Muscle of arm (tissue), 12 donors: ENCODE results near the gene BIN1. TPM values are rescaled to one million over a fixed set of nuclear protein-coding genes. Genes with fewer than 3 reads are reported as not detected.
"Not testable (repeated sequence)": the region's sequence is repeated elsewhere in the genome, so short reads cannot be mapped to it uniquely, and the experiment has no call there.

Source experiments
- DNase-seq: peaks from one replicate; pipeline ENCODE4 v3.0.0-alpha.2; 2013
- polyA plus RNA-seq, 12 donors: library from polyadenylated mRNA; unstranded; fragments of 120-200 nt; gene quantifications; one replicate each; pipeline ENCODE4 v1.2.1, GENCODE V29; 2013; ENCODE audit not compliant: insufficient read length in 12 of 12

Gene BIN1
- polyA plus RNA-seq, 12 donors = 376 to 1,688 (median 716) TPM

DNA sequence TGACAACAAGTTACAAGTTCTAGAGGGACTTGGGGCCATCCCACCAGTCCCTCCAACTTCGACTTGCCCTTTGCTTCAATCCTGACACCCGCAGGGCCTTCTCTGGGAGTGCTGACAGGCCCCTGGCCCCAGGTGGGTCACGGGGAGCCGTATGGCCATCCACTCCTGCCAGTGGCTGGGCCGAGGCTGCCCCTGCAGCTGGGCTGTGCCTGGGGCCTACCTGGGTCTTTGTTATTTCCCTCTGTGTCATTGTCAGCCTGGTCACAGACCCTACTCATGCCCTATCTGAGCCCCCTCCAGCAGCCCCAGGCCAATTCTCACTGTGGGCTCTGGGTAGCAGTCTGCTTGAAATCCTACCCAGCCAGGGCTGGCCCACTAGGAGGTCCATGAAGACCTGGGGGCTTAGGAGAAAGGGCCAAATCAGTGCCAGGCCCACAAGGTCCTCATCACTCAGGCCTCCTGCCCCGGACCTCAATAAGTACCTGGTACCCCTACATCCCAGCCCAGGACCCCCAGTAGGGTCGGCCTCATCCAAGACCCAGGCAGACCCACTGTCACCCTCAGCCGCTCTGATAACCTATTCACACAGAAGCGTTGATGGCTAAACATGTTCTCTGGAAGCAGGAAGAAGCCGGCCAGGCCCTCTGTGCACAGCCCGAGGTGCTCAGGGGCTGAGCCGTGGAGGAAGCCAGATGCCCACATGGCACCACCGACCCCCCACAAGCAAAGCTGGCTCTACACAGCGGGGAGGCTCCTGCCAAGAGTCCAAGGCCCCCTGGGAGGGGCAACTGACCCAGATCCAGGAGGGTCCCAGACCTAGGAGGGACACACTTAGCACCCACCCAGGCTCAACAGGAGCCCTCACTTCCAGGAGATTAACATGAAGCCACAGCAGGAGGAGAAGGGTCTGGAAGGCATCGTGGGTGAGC lies 57.7 kb downstream of the BIN1 start:
- no peak for DNase-seq

- DNase-seq = no peak
Observed at GRCh38 chr2:127048618-127048935, 58.4 kb downstream of the BIN1 start.

DNA sequence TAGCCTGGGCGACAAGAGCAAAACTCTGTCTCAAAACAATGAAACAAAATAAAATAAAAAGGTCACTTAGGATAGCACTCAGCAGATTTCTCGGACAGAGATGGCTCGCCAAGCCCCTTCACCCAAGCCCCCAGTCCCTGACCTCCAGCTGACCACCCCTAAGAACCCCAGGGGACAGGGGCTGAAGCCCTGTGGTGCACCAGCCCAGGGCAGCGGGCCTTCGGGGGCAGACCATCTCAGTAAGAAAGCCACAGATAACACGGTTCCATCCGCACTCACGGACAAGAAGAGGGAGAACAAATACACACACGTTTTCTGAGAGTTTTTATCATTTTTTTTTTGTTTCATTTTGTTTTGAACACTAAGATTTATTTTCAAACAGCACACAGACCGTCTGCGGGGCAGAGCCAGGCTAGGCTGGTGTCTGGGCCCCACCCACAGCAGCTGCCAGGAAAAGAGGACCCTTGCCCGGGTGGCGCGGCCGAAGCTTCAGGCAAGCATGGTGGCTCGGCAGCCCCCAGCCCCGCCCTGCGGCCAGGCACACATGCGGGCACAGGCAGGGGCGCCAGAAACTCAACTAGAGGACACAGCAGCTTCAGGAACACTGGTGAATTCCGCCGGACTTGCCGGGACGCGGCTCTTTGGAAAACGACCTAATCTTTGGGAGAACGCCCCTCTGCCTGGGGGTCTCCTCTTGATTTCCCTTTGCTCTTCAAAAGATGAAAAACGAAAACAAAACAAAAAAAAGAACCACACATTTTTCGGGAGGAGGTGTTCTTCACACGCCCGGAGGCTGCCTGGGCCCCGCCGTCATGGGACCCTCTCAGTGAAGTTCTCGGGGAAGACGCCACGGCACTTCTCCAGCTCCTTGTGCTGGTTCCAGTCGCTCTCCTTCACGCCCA lies 59.0 kb downstream of the BIN1 start:
- DNase-seq = no peak

DNA sequence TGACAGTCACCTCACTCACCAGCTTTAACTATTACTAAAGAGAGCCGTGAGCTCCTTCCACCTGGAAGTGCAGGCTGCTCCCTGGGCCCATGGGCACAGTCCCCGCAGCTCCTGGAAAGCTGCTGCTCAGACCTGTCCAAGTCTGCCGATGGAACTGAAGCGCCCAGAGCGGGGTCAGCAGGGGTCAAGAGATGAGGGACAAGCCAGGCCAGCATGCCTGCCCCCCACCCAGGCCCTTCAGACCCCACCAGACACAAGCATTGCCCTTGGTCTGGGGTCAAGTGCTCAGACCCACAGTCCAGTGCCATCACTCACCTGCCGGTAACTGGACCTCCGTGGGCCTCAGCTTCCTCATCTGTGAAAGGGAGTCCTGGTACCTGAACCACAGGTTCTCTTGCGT lies 59.9 kb downstream of the BIN1 start:
- DNase-seq = no peak

- DNase-seq = no peak
Observed at GRCh38 chr2:127046579-127046978, 60.4 kb downstream of the BIN1 start.

DNA sequence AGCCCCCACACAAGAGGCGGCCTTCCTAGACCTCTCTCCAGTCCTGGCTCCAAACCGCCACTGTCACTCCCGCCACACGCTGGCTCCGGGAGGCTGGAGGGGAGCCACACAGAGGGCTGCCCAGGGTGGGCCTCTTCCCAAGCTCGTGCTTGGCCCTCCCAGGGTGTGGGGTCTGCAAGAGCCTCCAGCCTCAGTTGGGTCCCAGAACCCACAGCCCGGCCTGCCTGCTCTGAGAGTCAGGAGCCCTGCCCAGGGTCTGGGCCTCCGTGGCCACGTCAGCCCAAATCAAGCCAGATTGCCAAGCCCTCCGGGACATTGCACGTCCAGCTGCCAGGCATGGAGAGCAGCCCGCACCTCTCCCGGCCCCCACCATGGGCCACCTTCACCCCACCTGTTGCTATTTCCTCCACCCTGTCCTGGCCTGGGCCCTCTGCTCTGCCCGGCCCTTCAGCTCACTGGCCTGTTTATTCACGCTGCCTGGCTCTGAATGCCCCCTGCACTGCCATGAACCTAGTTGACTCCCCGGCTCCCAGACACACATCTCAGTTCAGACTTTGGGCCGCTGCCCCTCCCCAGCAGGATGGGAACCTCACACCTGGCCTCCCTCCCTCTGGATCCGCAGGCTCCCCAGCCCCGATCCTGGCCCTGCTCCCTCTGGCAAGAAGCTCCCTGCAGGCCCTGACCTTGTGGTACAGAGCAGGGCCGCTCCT lies 61.0 kb downstream of the BIN1 start:
- no peak for DNase-seq

DNA sequence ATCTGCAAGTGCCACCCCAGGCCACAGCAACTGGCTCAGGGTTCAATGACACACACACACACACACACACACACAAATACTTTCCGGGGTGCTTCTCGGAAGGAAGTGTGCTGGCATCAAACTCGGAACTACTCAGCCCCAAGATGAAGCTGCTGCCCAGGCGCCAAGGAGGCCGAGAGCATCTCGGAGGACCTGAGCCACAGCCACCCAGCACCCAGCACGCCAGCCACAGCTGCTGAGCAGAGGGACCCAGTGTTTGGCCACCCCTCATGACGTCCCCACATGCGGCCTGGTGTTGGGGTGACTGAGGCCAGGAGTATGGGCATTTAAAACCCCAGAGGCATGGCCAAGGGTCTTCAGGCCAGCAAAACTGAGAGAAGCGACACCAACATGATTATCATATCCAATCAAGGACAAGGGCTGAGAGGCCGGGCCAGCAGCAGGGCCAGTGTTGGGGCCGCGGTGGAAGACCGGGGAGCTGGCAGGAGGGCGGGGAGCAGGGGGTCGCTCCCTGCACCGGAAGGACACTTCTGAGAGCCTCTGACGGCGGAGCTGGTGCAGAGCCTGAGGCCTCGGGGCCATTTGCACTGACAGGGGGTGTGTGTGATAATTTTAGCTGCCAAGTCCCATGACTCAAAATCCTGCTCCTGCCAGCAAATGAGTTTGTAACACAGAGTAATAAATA lies 61.8 kb downstream of the BIN1 start:
- no peak for DNase-seq

DNA sequence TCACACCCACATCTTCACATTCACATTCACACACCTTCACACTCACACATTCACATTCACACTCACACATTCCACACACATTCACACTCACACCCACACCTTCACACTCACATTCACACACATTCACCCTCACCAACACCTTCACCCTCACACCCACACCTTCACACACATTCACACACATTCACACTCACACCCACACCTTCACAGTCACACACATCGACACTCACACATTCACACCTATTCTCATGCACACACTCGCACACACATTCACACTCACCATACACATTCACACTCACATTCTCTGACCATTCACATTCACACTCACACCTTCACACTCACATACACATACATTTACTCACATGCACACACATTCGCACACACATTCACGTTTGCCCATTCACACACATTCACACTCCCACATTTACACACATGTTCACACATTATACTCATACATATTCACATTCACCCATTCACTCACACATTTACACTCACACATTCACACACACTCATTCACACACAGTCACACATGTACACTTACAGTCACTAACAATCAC lies 62.7 kb downstream of the BIN1 start:
- DNase-seq = no peak

GRCh38 chr2:127043367-127044164 lies 63.4 kb downstream of the BIN1 start:
- no peak for DNase-seq

DNA sequence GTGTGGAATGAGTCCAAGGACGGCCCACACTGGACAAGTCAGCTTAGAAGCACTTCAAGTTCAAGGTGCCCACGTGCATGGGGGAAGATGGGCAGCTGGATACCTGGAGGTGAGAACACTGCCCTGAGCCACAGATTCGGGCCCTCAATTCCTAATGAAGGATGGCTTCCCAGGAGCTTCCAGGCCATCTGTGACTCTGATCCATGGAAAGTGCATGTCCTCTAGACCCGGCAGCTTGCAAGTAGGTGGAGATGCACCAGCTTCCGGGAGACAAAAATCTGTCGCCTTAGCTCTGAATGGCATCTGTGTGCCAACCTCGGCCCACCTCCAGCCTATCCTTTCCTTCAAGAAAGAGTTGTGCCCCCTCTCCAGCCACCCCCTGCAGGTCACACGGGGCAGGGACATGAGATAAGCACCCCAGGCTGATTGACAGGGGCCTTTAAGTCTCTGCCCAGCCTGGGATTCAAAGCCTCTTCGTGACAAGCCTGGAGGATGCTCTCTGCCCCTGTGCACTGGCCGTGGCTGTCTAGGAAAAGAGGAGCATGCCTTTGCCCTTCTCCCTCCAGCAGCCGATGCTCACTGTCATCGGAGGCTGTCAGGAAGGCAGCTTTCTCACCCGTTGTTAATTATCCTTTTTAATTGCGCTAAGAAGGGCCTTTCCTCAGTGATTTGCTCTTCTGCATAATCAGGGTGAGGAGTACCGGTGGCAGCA lies 65.5 kb downstream of the BIN1 start:
- no peak for DNase-seq

- DNase-seq = no peak
Observed at GRCh38 chr2:127040169-127040568, 66.8 kb downstream of the BIN1 start.

DNA sequence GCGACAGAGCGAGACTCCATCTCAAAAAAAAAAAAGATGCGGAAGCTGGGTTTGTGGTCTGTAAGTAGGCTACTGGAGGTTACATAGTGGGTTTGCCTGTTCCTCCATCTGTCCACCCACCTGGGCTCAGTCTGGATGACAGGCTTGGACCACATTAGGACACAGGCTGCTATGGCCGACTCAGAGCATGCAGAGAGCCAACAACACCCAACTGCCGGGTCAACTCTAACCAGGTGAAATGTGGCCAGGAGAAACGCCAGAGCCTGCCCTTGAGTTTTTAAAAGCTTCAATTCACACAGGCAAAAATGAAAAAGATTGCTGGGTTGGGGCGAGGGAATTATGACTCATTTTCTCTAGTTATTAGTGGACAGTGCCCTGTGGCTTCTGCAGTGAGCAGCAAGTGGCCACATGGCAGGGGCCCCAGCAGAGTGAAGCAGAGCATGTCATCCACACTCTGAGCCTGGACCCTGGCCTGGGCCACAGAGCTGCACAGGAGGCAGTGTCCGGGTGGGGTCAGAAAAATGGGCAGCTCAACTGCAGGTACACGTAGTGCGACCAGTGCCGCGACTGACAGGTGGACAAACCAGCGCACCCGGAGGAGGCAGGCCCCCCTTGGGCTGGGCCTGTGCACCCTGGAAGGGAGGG lies 67.4 kb downstream of the BIN1 start:
- no peak for DNase-seq

GRCh38 chr2:127037476-127037875 lies 69.5 kb downstream of the BIN1 start:
- DNase-seq = no peak

- no peak for DNase-seq
Observed at GRCh38 chr2:127034883-127035611, 71.9 kb downstream of the BIN1 start.

GRCh38 chr2:127034051-127034450 lies 72.9 kb downstream of the BIN1 start:
- DNase-seq = no peak

DNA sequence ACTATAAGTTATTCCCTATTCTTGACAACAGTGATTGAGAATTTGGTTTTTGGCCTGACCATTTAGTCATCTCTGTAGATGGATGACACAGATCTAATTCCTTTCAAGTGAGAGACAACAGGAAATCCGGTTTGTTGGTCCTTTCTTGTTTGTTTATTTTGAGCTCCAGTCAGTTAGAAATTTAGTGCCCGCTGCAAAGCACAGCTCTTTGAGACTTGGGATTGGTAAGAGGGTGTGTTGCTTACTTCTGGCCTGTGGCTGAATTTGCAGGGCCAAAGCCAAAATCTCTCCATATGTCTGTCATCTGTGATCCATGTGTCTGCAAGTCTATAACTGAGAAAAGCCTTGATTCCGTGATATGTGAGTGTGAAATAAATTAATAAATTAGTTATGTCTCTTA lies 74.3 kb downstream of the BIN1 start:
- DNase-seq = no peak

DNA sequence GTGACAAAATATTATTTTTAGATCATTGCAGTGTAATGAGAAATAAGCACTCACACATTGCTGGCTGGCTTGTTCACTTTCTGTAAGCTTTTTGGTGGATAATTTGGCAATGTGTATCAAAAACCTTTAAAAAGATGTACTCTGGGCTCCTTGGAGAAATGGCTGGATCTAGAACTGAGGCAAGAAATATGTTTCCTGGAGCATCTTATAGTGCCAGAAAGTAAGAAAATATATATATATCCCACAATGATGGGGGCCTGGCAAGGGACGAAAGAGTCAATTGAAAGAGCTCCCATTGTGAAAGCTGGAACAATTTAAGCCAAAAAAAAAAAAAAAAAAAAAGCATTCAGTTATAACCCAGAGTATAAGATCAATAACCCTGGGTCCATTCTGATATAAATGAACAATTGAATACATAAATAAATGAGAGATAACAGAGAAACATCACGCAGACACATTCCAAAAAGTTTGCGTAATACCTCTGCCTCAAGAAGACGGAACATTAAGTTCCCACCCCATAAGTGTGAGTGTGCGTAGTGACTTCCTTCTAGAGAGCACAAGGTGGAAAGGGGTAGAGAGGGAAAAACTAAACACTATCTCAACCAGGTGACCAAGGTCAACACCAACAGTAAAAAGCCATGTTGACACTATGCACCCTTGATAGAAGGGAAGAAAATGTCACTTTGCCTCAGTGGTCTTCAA lies 77.5 kb downstream of the BIN1 start:
- no peak for DNase-seq

DNA sequence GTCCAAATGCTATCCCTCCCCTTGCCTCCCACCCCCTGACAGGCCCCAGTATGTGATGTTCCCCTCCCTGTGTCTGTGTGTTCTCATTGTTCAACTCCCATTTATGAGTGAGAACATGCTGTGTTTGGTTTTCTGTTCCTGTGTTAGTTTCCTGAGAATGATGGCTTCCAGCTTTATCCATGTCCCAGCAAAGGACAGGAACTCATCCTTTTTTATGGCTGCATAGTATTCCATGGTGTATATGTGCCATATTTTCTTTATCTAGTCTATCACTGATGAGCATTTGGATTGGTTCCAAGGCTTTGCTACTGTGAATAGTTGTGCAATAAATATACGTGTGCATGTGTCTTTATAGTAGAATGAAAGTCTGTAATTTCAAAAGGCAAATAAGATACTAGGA lies 78.2 kb downstream of the BIN1 start:
- DNase-seq = not testable (repeated sequence)
